CD4-positive, alpha-beta T cell treated with Interleukin-4 for 4 hours (primary cell): Measurements from ENCODE around the gene ATP2C2.

ENCODE experiments used
- DNase-seq: peaks from one replicate; pipeline ENCODE4 v3.0.0-alpha.2; 2020

The ATP2C2 gene

DNA sequence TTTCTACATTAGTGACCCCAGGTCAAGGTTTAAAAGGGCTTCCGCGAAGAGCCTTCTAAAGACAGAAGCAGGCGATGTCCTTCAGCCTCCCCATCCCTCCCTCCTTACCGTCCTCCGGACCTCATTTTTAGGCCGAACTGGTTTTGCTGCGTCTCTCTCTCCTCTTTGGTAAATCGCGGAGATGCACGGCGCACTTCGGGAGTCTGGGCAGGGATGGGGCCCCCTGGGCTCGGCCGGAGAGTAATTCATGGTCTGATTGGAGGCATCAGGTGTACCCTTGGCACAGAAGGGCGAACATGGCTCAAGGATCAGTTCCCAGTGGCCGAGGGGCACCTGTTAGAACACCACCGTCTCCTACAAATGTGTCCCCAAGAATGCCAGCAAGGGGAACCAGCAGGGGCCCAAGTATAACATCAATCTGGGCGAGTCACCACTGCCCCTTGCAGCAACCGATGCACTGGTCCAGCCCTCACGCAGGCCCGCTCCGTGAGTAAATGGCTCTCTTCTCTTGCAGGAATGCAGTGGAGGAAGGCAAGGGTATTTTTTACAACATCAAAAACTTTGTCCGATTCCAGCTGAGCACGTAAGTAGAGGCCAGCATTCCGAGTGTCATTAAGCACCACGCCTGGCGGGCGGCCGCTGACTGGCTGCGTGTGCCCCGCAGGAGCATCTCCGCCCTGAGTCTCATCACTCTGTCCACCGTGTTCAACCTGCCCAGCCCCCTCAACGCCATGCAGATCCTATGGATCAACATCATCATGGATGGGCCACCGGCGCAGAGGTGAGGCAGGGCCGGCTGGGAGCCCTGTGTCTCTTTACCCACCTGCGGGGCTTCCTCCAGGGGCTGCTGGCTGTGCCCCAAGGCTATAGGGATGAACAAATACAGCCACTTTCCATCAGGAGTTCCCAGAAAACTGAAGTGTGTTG is 90.5 kb downstream of the ATP2C2 start:
- no peak for DNase-seq

DNA sequence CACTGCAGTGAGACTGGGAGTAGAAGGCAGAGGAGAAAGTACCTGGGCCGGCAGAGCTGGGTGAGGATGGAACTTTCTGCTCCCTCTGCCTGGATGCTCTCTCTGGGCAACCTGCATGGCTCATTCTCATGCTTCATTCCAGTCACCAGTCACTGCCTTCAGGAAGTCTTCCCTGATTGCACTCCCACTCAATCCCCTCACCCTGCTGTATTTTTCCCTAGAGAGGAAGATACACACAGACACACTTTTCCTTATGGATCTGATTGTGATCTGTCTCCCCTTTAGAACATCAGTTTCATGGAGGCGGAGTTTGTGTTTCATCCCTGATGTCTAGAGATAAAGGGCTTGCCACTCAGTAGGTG is 91.2 kb downstream of the ATP2C2 start:
- DNase-seq: no peak

- no peak for DNase-seq
These were observed 91.6 kb downstream of the ATP2C2 start for GRCh38 chr16:84459941-84460405.

- DNase-seq: no peak
These were observed 92.2 kb downstream of the ATP2C2 start for GRCh38 chr16:84460406-84461028.

- no peak for DNase-seq
These were observed 92.7 kb downstream of the ATP2C2 start for GRCh38 chr16:84461029-84461412.

GRCh38 chr16:84461413-84462295 is 93.3 kb downstream of the ATP2C2 start:
- no peak for DNase-seq

DNA sequence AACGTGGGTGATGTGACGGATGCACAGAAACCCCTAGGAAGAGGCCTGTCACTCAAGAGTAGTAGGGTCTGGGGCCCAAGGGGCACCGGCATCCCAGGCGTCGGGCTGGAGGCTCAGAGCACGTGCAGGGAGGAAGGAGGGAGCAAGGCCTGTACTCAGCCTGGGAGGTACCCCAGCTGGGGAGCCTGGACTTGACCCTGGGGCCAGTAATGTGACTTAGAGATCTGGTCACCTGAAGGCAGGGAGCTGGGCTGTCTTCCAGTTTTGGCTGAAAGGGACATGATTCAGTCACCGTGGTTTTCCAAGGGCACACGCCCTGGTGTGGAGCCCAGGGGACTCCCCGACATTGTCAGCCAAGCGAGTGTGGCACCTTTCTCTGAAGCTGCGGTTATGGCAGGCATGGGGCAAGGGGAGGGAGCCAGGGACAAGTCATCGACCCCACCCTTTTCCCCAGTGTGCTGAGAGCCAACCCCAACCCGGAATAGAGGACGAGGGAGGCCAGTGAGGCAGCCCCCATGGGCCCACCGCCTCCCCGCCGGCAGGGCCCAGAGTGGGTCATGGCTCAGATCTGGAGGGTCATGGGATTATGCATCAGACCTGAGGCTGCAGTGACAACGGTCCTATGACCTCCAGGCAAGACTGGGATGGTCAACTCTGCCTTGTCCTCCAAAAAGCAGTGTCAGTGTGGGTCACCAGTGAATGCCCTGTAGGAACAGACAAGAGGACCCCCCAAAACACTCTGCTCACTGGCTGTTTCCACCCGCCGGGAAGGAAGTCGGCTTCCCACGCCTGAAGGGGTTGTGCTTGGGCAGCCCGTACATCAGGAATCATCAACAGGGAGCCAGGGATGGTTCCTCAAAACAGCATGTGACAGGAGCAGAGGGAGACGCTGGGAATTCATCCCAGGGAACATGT is 94.2 kb downstream of the ATP2C2 start:
- DNase-seq: no peak

- DNase-seq: no peak
These were observed 94.9 kb downstream of the ATP2C2 start for GRCh38 chr16:84463221-84463620.

GRCh38 chr16:84464116-84464515 is 95.8 kb downstream of the ATP2C2 start:
- DNase-seq: no peak

GRCh38 chr16:84465154-84465553 is 96.8 kb downstream of the ATP2C2 start:
- no peak for DNase-seq

GRCh38 chr16:84466692-84467091 is 98.4 kb downstream of the ATP2C2 start:
- DNase-seq: no peak

GRCh38 chr16:84467256-84467655 is 98.9 kb downstream of the ATP2C2 start:
- DNase-seq: no peak

DNA sequence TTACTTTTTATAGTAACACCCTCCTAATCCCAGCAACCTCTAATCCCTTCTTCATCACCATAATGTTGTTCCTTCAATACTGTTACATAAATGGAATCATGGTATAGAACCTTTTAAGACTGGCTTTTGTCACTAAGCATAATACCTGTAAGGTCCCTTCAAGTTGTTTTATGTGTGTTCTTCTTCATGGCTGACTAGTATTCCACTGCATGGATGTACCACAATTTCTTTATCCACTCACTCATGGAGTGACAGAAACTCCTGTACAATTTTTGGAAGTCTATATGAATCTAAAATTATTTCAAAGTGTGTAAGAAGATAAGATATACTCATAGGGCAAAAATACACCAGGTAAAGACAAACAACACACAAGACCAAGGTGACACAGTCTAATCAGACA is 99.4 kb downstream of the ATP2C2 start:
- DNase-seq: no peak

GRCh38 chr16:84471316-84471715 is 103.0 kb downstream of the ATP2C2 start:
- DNase-seq: no peak

- DNase-seq: no peak
These were observed 103.6 kb downstream of the ATP2C2 start for GRCh38 chr16:84471966-84472365.

- no peak for DNase-seq
These were observed 107.4 kb downstream of the ATP2C2 start for GRCh38 chr16:84475643-84476240.

DNA sequence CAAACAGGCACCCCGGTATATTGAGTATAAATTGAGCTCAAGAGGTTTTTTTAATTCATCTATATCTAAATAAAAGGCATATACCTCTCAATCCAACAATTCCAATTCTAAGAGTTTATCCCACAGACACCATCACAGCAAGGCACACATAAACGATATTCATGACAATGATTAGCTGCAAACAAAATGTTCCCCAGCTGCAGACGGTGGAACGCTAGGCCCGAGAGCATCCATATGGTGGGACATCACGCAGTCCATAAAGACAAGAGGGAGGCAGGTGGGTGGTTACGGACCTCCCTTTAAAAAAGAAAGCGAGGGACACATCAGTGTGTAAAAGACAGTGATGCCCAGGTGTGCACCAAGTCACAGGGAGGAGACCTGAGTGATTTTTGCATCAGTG is 108.1 kb downstream of the ATP2C2 start:
- DNase-seq: no peak

DNA sequence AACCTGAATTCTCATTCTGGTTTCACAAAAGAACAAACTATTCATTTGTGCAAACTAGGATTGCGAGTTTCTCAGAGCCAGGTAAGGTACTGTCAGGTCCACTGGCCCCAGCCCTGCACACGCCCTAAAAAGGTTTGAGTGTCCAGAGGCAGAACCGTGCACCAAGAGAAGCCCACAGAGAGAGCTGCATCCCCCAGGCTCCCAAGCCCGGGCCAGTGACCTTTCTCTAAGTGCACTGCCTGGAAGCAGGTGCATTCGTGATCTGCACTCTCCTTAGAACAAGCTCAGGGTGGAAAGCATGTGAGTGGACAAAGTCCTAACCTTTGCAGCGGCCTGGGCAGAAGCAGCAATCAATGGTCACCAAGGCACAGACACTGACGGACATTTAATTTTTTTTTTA is 109.3 kb downstream of the ATP2C2 start:
- no peak for DNase-seq

GRCh38 chr16:84478172-84478947 is 110.0 kb downstream of the ATP2C2 start:
- no peak for DNase-seq

GRCh38 chr16:84479716-84480450 is 111.5 kb downstream of the ATP2C2 start:
- no peak for DNase-seq
